Measurements from ENCODE around the gene TYW1B.
"Not testable (repeated sequence)": the region's sequence is repeated elsewhere in the genome, so short reads cannot be mapped to it uniquely, and the experiment has no call there.

The TYW1B gene

DNA sequence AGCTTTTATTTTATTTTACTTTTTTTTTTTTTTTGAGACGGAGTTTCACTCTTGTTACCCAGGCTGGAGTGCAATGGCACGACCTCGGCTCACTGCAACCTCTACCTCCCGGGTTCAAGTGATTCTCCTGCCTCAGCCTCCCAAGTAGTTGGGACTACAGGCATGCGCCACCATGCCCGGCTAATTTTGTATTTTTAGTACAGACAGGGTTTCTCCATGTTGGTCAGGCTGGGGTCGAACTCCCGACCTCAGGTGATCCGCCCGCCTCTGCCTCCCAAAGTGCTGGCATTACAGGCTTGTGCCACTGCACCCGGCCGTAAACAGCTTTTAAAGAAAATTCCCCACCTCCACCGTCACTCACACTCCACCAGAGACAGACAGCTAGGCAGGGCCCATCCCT is 19.5 kb downstream of the TYW1B start:
- not testable (repeated sequence) for DNase-seq

DNA sequence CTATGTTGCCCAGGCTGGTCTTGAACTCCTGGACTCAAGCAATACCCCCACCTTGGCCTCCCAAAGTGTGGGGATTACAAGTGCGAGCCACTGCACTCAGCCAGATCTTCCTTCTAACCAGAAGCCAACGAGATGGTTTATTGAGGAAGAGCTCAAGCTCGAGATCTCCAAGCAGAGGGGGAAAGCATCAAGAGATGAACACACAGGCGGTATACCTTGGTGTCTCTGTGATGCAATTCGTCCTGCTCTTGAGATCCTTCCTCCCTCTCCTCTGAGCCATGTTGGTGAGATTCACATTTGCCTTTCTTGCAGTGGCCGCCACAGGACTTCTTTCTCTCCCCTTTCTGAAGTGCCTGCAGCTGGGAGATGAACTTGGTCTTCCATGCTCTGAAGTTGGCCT is 21.1 kb downstream of the TYW1B start:
- not testable (repeated sequence) for DNase-seq

DNA sequence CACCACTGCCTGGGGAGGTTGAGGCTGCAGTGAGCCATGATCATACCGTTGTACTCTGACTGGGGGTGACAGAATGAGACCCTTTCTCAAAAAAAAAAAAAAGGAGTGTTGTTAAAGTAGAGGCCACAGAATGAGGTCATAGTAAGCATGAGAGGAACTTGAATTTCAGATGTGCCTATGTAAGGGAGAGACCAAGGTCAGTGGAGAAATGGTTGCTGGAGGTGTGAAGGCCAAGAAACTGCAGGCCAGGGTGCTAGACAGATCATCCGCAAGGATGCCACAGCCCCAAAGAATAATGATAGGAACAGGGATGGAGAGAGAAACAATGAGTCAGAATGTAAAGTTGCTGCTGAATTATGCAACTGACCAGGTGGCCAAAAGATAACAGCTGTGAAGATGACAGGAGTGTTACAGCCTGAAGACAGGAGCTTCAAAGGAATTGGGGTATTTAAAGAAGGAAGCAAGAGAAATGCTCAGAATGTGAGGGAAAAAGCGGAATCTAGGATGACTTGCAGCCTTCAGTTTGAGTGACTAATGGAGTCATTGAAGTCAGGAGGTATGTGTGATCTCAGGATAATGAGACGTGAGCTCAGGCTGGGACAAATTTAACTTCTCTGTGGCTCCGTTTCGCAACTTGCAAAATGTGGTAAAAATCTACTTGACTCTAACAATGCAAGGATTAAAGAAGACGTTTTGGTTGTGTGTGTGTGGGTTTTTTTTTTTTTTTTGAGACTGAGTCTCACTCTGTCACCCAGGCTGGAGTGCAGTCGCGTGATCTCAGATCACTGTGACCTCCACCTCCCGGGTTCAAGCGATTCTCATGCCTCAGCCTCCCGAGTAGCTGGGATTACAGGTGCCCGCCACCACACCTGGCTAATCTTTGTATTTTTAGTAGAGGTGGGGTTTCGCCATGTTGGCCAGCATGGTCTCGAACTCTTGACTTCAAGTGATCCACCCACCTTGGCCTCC is 22.2 kb downstream of the TYW1B start:
- no peak for DNase-seq

DNA sequence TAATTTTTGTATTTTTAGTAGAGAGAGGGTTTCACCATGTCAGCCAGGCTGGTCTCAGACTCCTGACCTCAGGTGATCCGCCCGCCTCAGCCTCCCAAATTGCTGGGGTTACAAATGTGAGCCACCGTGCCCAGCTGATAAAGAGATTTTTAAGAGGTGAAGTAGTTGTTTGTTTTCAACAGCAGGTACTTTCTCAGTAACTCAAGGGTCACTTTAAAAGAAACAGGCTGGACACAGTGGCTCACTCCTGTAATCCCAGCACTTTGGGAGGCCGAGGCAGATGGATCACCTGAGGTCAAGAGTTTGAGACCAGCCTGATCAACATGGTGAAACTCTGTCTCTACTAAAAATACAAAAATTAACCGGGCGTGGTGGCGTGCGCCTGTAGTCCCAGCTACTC is 24.2 kb downstream of the TYW1B start:
- not testable (repeated sequence) for DNase-seq

DNA sequence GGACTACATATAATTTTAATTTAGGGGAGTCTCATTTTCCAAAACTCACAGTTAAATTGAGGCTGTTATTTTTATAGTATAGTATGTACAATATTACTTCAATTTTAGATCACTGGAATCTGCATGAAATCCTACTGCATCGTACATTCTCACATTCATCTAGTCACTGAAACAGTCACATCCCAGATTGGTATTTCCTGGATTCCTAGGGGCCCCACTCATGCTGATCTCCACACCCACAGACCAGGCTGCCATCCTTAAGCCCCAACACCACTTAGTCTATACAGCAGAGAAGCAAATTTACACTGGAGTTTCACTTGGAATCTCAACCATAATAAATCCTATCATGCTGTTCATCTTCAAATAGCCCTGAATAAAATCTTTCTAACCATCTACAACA is 26.4 kb downstream of the TYW1B start:
- DNase-seq, result not testable (repeated sequence)

DNA sequence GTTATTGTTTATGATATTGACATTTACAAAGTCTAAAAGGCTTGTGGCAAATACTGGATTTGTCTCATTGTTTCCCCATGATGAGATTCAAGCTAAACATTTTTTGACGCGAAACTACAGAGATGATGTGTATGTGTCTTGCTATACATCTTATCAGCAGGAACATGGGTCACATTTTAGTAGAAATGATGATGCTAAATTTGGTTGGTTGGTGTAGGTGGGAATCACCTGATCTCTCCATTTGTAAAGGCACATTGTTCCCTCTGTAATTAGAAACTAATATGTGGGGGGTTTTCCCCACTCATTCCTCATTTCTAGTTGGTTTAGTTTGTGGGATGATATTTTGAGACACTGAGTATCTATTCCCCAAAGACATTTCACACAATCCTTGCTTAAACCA is 32.6 kb downstream of the TYW1B start:
- not testable (repeated sequence) for DNase-seq

DNA sequence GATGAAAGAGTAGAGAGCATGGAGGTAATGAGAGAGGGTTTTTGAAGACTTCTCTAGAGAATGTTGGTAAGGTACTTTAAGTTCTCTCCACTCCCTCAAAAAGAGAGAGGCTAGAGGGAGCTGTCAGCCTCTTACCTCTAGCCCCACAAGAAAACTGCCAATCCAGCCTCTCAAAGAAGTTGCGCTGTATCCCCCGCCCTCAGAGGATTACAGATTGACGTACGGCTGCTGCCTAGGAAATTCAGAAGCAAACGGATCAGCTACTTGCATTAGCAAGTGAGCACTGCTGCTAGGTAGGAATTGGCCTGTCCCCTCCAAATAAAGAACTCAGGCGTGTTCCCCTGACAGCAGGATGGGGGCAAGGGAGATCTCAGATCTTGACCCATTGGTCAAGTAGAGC is 34.2 kb downstream of the TYW1B start:
- DNase-seq, result no peak

DNA sequence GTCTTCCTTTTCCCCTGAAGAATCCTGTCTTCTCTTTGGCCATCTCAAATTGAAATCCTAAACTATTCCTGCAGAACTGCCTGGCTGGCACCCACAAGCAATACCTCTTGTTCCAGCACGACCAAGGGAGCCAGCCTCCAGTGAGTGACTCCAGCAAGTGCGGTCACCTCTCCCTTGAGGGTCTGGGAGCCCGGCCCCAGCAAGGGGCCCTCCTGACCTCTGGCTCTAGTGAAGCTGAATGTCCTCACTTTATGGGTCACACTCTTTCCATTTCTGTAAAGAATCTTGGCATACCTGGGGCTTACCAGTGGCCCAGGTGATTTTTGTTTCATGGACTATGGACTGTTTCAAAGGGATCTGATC is 37.3 kb downstream of the TYW1B start:
- DNase-seq, result not testable (repeated sequence)

DNA sequence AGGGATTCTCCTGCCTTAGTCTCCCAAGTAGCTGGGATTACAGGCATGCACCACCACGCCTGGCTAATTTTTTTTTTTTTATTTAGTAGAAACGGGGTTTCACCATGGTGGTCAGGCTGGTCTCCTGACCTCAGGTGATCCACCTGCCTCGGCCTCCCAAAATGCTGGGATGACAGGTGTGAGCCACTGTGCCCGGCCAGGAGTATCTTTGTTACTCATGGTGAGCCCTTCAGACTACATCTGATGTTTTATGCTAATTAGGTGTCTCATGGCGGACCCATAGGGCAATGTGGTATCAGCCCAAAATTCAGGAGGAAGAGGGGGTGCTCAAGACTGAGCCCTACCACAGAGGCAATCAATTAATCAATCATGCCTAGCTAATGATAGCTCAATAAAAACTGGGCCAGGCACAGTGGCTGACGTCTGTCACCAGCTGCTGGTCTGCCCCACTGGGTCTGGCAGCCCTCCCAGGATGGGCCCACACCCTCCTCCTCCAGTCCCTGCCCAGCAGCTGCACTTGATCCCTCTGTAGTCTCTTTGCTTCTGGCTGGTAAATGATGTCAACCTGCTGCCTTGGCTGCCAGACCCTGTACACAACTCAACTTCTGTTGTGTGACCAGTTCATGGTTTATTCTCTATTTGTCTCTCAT is 37.8 kb downstream of the TYW1B start:
- DNase-seq, result not testable (repeated sequence)

DNA sequence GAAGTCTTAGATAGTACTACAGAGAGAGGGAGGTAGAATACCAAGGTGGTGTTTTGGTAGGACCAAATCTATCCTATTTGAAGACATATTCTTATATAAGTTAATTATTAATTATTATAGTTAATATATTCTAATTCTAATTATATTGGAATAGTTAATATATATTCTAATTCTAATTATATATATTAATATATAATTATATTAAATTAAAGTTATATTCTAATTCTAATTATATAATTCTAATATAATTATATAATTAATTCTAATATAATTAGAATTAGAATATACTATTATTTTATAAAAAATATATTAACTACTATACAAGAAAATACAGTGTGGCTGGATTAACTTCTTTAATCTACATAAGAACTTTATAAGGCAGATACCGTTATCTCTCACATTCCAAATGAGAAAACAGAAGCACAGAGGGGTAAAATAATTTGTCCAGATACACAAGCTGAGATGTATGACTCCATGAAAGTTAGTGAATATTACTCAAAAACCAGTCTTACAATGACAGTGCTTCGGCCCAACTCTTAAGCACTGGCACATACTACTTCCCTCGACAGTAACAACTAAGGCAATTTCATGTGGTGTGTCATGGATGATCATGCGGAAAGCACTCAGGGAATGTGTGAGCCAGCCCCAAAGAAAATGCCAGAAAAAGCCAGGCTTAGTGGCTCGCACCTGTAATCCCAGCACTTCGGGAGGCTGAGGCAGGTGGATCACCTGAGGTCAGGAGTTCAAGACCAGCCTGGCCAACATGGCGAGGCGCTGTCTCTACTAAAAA is 42.6 kb downstream of the TYW1B start:
- no peak for DNase-seq

DNA sequence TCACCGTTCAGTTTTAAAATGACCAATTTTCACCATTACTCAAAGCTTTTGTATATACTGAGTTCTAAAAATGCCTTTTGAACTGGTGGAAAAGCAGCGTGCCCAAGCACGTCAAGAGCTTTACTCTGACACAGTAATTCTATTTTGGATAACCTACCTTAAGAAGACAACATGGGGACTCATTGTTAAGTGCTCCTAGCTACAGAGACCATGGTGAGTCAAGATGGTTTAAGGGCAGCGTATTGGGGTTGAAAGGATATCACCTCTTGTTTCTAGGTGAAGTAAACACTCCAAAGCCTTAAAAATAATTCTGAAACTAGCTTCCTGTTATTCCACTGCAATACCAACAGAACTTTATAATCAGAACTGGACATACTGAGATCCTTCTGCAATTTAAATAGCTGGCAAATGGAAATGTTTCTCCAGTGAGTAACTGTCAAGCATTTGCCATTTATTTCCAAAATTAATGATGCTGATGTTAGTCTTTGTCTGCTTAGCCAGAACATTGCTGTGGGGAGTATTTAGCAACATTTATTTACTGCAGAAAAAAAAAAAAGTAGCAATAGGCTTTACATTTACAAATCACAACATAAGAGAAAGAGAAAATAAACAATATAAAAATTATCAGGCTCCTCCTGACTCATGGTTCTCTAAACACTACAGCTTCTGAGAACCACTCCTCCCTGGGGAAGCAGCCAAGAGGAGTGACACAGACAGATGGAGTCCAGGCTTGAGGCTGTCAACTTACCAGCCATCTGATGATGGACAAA is 44.2 kb downstream of the TYW1B start:
- DNase-seq, result not testable (repeated sequence)

DNA sequence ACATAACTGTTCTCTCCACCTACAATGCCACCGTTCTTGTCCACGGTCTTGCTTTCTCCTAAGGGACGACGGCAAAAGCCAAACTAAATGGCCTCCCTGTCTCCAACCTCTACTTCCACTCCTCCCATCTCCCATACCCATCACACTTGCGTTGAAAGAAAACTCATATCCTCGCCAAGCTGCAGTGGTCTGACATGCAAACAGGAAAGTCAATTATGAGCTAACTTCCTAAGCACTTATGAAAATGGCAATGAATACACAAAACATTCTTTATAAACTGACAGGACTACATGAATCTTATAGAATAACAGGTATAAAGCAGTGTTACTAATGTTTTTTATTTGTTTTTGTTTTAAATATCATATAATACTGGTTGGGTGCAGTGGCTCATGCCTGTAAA is 46.4 kb downstream of the TYW1B start:
- DNase-seq, result no peak

DNA sequence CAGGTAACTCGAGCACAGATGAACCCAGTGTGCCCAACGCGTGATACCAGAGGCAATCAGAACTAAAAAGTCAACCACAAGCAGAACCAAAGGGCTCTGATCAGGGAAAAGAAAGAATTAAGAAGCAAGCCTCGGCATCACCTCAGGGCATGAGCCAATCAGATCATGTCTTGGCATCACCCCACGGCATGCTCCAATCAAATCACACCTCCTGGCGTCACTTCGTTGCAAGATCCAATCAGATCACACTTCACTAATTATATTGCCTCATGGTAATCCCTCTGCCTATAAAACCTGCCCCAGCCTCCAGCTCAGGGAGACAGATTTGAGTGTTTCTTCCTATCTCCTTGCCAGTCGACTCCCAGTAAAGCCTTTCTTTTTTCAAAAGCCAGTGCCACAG is 46.8 kb downstream of the TYW1B start:
- DNase-seq, result no peak

DNA sequence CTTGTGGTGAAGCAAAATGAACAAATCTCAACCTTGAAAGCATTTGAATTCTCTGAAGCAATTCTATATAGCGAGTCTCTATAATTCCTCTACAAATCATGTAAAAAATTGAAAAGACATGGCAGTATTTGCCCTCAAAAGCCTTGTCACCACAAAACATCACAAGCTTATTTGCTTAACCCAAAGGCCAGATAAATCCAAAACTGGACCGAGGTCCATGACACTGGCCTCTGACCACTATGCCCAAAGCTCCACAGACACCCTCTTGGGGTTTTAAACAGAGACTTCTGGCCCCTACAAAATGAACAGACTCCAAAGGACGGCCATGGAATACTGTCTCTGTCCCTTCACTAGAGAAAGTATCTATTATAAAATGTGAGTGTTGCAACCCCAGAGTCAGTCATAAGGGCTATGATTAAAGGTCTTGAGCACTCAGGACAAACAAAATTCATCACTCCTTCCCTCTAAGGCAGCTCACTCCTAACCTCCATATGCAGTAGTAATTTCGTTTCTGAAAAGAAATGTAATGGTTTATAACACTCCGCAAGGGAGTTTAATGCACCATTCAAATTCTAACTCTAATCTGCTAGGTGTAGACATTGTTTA is 47.6 kb downstream of the TYW1B start:
- not testable (repeated sequence) for DNase-seq

DNA sequence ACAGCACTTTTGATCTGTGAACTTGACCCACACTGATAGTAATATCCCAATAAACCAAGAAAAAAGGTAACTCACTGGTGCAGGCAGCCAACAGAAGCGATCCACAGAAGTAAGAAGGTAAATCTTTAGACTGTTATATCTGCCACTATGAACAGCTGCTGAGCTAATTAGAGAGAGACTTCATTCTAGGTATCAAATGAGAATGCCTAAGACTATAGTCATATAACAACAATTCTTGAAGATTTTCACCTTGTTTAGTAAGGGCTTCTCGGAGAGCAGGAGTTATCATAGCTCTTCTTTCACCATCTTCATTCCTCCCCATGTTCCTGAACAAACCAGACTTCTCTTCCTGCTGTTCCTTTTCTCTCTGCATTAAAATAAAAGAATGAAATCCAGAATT is 50.8 kb downstream of the TYW1B start:
- DNase-seq, result not testable (repeated sequence)

DNA sequence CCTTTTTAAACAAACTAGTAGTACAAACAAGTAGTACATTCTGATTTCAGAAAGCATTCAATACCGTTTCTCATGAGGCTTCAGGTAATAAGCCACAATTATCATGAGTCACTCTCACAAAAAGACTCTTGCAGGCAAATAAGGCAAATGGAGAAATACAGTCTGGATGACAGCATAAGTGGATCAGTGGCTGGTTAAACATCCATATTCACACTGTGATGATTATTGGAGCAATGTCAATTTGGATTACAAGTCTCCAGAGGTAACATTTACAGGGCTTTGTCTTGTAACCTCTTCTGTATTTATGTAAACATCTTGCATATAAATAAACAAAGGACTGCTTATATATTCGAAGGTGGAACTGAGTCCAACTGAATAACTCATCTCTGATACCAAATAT is 55.4 kb downstream of the TYW1B start:
- not testable (repeated sequence) for DNase-seq

DNA sequence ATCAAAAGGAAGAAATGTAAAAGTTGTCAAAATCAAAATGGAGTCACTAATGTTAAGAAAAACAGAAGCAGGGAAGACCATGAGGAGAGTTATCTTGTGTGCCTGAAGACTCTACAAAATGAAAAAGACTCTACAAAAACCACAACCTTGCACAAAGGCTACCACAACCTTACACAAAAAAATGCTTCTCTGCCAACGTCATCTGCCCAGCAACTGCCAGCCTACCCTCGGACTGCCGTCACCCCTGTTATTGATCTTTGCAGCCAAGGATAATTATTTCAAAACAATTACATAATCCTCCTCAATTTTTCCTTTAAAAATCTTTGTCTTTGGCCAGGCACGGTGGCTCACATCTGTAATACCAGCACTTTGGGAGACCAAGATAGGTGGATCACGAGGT is 61.0 kb downstream of the TYW1B start:
- DNase-seq, result not testable (repeated sequence)

DNA sequence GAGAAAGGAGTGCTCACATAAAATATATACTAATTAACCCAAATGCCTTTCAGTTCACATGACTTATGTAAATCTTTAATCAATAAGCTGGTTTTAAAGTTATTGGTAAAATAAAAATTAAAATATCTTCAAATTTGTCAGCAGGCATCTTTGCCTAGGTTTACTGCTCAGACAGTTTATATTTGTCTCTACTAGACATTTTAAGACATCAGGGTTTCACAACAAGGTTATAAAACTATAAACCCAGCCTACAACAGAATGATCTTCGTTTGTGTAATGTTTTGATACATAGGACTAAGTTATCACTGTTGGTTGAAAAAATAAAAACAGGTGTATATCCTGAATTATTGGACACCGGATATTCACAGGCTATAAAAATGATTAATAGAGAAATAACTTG is 67.4 kb downstream of the TYW1B start:
- DNase-seq, result no peak

DNA sequence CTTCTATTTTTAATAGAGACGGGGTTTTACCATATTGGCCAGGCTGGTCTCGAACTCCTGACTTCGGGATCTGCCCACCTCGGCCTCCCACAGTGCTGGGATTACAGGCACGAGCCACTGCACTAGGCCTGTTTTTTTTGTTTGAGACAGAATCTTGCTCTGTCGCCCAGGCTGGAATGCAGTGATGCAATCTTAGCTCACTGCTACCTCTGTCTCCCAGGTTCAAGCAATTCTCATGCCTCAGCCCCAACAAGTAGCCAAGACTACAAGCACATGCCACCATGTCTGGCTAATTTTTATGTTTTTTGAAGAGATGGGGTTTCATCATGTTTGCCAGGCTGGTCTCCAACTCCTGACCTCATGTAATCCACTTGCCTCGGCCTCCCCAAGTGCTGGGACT is 73.7 kb downstream of the TYW1B start:
- DNase-seq, result no peak

DNA sequence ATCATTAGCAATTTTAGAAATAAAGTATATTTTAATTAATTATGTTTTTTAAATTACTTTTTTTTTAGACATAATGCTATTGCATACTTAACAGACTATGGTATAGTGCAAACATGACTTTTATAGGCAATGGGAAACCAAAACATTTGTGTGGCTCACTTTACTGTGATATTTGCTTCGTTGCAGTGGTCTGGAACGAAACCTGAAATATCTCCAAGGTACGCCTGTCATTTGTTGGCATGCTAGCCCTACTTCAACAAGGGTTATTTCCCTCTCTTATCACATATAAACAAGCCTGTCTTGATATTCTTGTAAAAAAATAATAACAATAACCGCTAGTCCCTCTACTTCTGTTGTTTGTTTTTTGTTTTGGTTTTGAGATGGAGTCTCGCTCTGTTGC is 74.2 kb downstream of the TYW1B start:
- no peak for DNase-seq

DNA sequence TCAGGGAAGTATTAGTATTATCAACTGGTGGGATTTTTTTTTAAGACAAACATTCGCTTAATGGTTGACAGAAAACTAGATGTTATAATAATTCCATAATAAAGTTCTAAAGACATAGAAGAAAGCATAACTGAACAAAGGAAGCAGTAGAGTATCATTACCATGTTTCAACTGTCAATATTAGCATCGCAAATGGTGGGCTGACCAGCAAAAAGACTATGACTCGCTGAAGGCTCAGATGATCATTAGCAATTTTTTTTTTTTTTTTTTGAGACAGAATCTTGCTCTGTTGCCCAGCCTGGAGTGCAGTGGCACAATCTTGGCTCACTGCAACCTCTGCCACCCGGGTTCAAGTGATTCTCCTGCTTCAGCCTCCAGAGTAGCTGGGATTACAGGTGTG is 74.8 kb downstream of the TYW1B start:
- DNase-seq, result not testable (repeated sequence)

DNA sequence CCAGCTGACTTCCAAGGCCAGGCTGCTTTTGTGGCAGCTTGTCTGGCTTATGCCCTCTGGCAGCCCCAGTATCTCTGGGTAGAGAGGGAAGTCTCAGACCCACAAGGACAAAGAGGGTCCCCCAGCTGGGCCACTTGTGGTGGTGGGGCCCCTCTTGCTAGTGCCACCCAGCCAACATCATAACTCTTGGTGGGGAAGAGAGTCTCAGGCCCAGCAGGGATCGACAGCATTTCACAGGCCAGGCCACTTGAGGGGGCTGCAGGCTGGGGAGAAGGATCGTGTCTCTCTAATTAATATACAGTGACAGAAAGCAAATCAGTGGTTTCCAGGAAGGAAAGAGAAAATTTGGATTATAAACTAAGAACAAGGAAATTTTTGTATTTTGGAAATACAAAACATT is 76.0 kb downstream of the TYW1B start:
- DNase-seq, result no peak
